Measurements from ENCODE around the gene ANXA9. TPM values are rescaled to one million over a fixed set of nuclear protein-coding genes. Genes with fewer than 3 reads are reported as not detected.
A peak's percentile ranks its signal among the peaks of the same experiment; 100 is the strongest.

ANXA9 gene
- total RNA-seq, 6 experiments from 2014 or later: 0.28 to 0.55 (median 0.46) TPM

- DNase-seq: no peak
- no peak overlapping the region for H3K4me3 Mint-ChIP-seq
- no peak for TF ChIP-seq CTCF (IDR thresholded peaks at IDR 0.05)
- H3K27ac Mint-ChIP-seq: peak overlapping the region; percentile 12
- no peaks in the 10 kb centered on the region for H3K9me3 Mint-ChIP-seq
- H3K4me1 Mint-ChIP-seq (ENCODE audit: low read depth): peaks cover 29% of the 10 kb centered on the region
- peaks cover 5% of the 10 kb centered on the region; the same call in 1 of the 2 replicates for H3K36me3 Mint-ChIP-seq (ENCODE audit: low read depth)
- no peaks in the 10 kb centered on the region for H3K27me3 Mint-ChIP-seq (ENCODE audit: insufficient read depth)
Observed at GRCh38 chr1:151013518-151013917, 31.4 kb downstream of the ANXA9 start.

DNA sequence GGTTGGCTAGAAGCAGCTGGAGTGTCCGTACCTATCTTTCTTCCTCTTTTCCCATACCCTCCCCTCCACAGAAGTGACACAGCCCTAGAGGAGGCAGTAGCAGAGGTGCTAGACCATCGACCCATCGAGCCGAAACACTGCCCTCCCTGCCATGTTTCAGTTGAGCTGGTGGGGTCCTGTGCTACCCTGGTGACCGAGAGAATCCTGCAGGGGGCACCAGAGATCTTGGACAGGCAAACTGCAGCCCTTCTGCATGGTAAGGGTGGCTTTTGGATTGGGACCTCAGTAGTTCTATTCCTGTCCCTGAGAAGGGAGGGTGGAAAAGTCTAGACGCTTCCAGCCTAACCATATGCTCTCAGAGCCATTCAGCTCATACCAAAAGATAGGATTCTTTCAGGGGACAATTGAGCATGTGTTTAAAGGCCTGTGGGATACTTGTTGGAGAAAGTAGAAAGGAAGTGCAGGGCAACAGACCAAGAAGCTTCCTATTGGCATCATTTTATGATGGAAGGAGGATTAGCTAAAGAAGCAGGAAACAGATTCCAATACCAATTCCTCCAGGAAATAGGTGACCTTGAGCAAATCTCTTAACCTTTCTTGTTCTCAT, 42.6 kb downstream of the ANXA9 start:
- peak; percentile 84 for TF ChIP-seq CTCF (IDR thresholded peaks at IDR 0.05)
- H3K36me3 Mint-ChIP-seq (ENCODE audit: low read depth): peaks cover 10% of the 10 kb centered on the region; the same call in 1 of the 2 replicates
- no peaks in the 10 kb centered on the region; the same call in 1 of the 2 replicates for H3K27me3 Mint-ChIP-seq (ENCODE audit: insufficient read depth)
- DNase-seq: peak; percentile 53
- no peak overlapping the region for H3K4me3 Mint-ChIP-seq
- peaks cover 7% of the 10 kb centered on the region for H3K4me1 Mint-ChIP-seq (ENCODE audit: low read depth)
- H3K9me3 Mint-ChIP-seq: no peaks in the 10 kb centered on the region
- no peak overlapping the region for H3K27ac Mint-ChIP-seq

DNA sequence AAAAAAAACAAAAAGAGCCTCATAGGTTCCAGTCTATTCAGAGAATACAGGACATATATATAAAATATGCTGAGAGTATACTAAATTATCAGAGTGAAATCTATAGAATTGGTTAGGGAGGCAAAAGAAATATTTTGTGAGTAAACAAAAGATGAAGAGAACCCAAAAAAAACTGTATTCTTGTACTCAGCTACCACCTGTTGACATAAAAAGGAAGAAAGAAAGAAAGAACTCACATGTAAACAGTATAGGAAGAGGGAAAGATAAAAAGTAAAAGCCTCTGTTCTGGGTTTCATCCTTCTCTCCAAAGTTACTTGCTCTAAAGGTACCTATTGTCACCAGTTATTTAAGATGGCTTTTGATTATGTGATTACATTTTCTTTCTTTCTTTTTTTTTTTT, 44.4 kb downstream of the ANXA9 start:
- H3K9me3 Mint-ChIP-seq: no peaks in the 10 kb centered on the region

DNA sequence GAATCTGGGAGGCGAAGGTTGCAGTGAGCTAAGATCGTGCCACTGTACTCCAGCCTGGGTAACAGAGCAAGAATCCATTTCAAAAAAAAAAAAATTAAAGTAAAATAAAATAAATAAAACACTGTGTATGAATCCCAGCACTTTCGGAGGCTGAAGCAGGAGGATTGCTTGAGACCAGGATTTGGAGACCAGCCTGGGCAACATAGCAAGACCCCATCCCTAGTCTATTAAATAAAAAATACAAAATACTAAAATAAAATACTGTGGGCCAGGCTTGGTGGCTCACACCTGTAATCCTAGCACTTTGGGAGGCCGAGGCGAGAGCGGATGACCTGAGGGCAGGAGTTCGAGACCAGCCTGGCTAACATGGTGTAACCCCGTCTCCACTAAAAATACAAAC, 50.1 kb downstream of the ANXA9 start:
- Mint-ChIP-seq H3K27ac (no peak overlapping the region), H3K4me3 (no peak overlapping the region), H3K36me3 (ENCODE audit: low read depth) (peaks cover 19% of the 10 kb centered on the region), H3K27me3 (ENCODE audit: insufficient read depth) (peaks cover 3% of the 10 kb centered on the region), H3K9me3 (no peaks in the 10 kb centered on the region), H3K4me1 (ENCODE audit: low read depth) (peaks cover 11% of the 10 kb centered on the region)
- no peak for DNase-seq
- no peak for TF ChIP-seq CTCF (IDR thresholded peaks at IDR 0.05)

More for the DNA sequence above, 44.4 kb downstream of the ANXA9 start:
- H3K4me1 Mint-ChIP-seq (ENCODE audit: low read depth): peaks cover 7% of the 10 kb centered on the region
- no peak overlapping the region for H3K27ac Mint-ChIP-seq
- TF ChIP-seq CTCF (IDR thresholded peaks at IDR 0.05): no peak
- no peak overlapping the region for H3K4me3 Mint-ChIP-seq
- H3K36me3 Mint-ChIP-seq (ENCODE audit: low read depth): peaks cover 10% of the 10 kb centered on the region; the same call in 1 of the 2 replicates
- DNase-seq: no peak
- H3K27me3 Mint-ChIP-seq (ENCODE audit: insufficient read depth): no peaks in the 10 kb centered on the region; the same call in 1 of the 2 replicates

DNA sequence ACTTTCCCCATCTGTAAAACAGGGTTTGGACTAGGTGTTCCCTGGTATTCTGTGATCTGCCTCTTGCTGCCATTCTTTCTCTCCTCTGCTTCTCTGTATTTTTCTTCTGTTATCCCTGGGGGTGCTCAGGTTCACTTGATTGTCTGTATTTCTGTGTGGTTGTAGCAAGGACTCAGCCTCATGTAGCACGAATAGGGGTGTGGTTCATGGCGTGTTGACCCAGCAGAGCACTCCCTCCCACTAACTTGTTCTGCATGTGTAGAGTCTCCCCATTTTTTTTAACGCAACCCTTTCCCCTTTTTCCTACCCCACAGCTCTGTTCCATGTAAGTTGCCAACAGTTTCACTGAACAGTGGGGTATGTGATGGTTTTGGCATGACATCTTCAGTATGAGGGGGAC, 53.1 kb downstream of the ANXA9 start:
- H3K4me1 Mint-ChIP-seq (ENCODE audit: low read depth): peaks cover 11% of the 10 kb centered on the region
- no peaks in the 10 kb centered on the region for H3K9me3 Mint-ChIP-seq
- peaks cover 3% of the 10 kb centered on the region for H3K27me3 Mint-ChIP-seq (ENCODE audit: insufficient read depth)
- no peak for TF ChIP-seq CTCF (IDR thresholded peaks at IDR 0.05)
- H3K4me3 Mint-ChIP-seq: no peak overlapping the region
- DNase-seq: no peak
- H3K36me3 Mint-ChIP-seq (ENCODE audit: low read depth): peaks cover 13% of the 10 kb centered on the region
- no peak overlapping the region for H3K27ac Mint-ChIP-seq
